Keratinocyte (primary cell): ENCODE data around the gene TBC1D20. TPM values are rescaled to one million over a fixed set of nuclear protein-coding genes. Genes with fewer than 3 reads are reported as not detected.

Source experiments
- DNase-seq: peaks from one replicate; pipeline ENCODE4 v3.0.0-alpha.2; 2011; ENCODE audit warnings: low read depth, missing footprints, low spot score
- FAIRE-seq: peaks from 2 replicates; lab custom pipeline; 2011; peaks lifted over from hg19 to GRCh38; lab: Jason Lieb, UNC
- H2AFZ ChIP-seq: 2 replicates; pipeline ENCODE4 v1.6.0; 2012; ENCODE audit warnings: low read length, control low read depth, inconsistent platforms; ENCODE audit not compliant: control insufficient read depth
- H3K27ac ChIP-seq: 2 replicates; pipeline ENCODE4 v1.5.1; 2011; ENCODE audit warnings: low read length; ENCODE audit not compliant: control insufficient read depth, insufficient read depth
- H3K27me3 ChIP-seq: 3 replicates; pipeline ENCODE4 v1.6.0; 2011; ENCODE audit warnings: low read length; ENCODE audit not compliant: control insufficient read depth, insufficient read depth; ENCODE audit errors: extremely low read depth
- H3K36me3 ChIP-seq, 2 experiments: 2 replicates in 1 of 2; 3 replicates in 1 of 2; pipeline ENCODE4 v1.5.1; 2011; ENCODE audit warnings: low read length in 2 of 2, mild to moderate bottlenecking in 1 of 2; ENCODE audit not compliant: control insufficient read depth in 2 of 2, insufficient read depth in 2 of 2; ENCODE audit errors: extremely low read depth in 1 of 2
- H3K4me1 ChIP-seq: 3 replicates; pipeline ENCODE4 v1.5.1; 2011; ENCODE audit warnings: low read length; ENCODE audit not compliant: control insufficient read depth, insufficient read depth; ENCODE audit errors: extremely low read depth
- H3K4me2 ChIP-seq: 3 replicates; pipeline ENCODE4 v1.6.0; 2011; ENCODE audit warnings: low read depth, low read length; ENCODE audit not compliant: control insufficient read depth, insufficient read depth; ENCODE audit errors: extremely low read depth
- H3K4me3 ChIP-seq, 3 experiments: fragments of 200-600 bp in 1 of 3; sonication (generic) in 1 of 3; 2 replicates in 2 of 3; 3 replicates in 1 of 3; pipeline ENCODE4 v1.5.1; 2011 to 2016; ENCODE audit warnings: low read length in 3 of 3, mild to moderate bottlenecking in 3 of 3, control low read depth in 2 of 3, inconsistent platforms in 1 of 3, low read depth in 1 of 3, mixed read lengths in 1 of 3, mixed run types in 1 of 3, moderate library complexity in 1 of 3; ENCODE audit not compliant: control insufficient read depth in 2 of 3, insufficient read depth in 2 of 3; ENCODE audit errors: extremely low read depth in 1 of 3
- H3K79me2 ChIP-seq: 2 replicates; pipeline ENCODE4 v1.6.0; 2012; ENCODE audit warnings: low read length; ENCODE audit not compliant: control insufficient read depth, insufficient read depth
- H3K9ac ChIP-seq: 3 replicates; pipeline ENCODE4 v1.6.0; 2011; ENCODE audit warnings: low read length; ENCODE audit not compliant: control insufficient read depth, insufficient read depth; ENCODE audit errors: extremely low read depth
- H3K9me1 ChIP-seq: 3 replicates; pipeline ENCODE4 v1.6.0; 2011; ENCODE audit warnings: low read length; ENCODE audit not compliant: control insufficient read depth, insufficient read depth; ENCODE audit errors: extremely low read depth
- H3K9me3 ChIP-seq: 2 replicates; pipeline ENCODE4 v1.5.1; 2012; ENCODE audit warnings: low read depth, low read length; ENCODE audit not compliant: control insufficient read depth
- H4K20me1 ChIP-seq: 3 replicates; pipeline ENCODE4 v1.6.0; 2011; ENCODE audit warnings: low read length; ENCODE audit not compliant: control insufficient read depth, insufficient read depth; ENCODE audit errors: extremely low read depth
- CTCF ChIP-seq, 3 experiments: IDR thresholded peaks in 1 of 3; conservative IDR thresholded peaks in 1 of 3; optimal IDR thresholded peaks in 1 of 3; 2 replicates in 2 of 3; 3 replicates in 1 of 3; pipeline versions ENCODE3 to v1.5.1; 2011; ENCODE audit warnings: low read length in 3 of 3, mild to moderate bottlenecking in 3 of 3, moderate library complexity in 2 of 3, control low read depth in 1 of 3, inconsistent platforms in 1 of 3; ENCODE audit not compliant: insufficient read depth in 2 of 3; ENCODE audit errors: extremely low read depth in 1 of 3
- EZH2 ChIP-seq: IDR thresholded peaks from one replicate; pipeline ENCODE4 v1.6.1; 2012; ENCODE audit warnings: inconsistent platforms, mild to moderate bottlenecking, low read length, moderate library complexity
- dilution Hi-C: fragments of 300-500 bp; cut with MboI; formaldehyde crosslinking; loops from one replicate; pipeline ENCODE4 v1.7.0; 2020; ENCODE audit warnings: low sequenced_read_pairs; ENCODE audit not compliant: extremely low pct_ligation_motif_present
- polyA plus RNA-seq, 5 experiments: library from polyadenylated mRNA; depleted of rRNA in 3 of 5; stranded (reverse) in 3 of 5; stranded (forward) in 1 of 5; unstranded in 1 of 5; fragments of >200 nt; gene quantifications; 1 replicate in 1 of 5; 2 replicates in 3 of 5; 3 replicates in 1 of 5; pipeline versions ENCODE4 v1.2.1 to v1.2.3, GENCODE V29; 2011 to 2012; ENCODE audit warnings: missing spikeins in 2 of 5, low read depth in 1 of 5, low replicate concordance in 1 of 5

Gene TBC1D20
- polyA plus RNA-seq, 1 donor (not counting 4 experiments of a cell fraction or from before 2014, with no cell fraction given): 24.5 TPM

DNA sequence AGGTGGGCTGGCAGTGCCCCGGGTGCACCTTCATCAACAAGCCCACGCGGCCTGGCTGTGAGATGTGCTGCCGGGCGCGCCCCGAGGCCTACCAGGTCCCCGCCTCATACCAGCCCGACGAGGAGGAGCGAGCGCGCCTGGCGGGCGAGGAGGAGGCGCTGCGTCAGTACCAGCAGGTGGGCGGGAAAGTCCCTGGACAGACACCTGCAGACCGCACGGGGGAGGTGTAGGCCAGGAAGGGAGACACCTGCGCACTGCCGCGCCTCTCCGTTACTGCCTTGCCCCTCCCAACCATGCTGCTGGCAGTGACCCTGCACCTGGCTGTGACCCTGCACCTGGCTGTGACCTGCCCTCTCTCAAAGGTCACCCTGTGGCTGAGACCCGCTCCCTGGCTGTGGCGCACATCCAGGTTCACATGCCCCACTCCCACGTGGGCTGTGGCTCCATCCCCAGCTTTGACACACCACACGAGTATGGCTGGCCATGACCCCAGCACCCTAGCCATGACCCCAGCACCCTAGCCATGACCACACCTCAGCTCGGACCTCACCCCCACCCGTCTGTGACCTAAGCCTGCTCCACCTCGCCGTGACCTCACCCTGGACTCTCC lies 42.7 kb downstream of the TBC1D20 start:
- DNase-seq (no peak), FAIRE-seq (no peak)
- Histone ChIP-seq H3K27me3 (no peaks in the 10 kb centered on the region), H4K20me1 (peaks cover 7% of the 10 kb centered on the region), H3K9me1 (no peaks in the 10 kb centered on the region), H3K4me1 (no peaks in the 10 kb centered on the region), H2AFZ (no peak overlapping the region), H3K27ac (peak overlapping the region; percentile 20), H3K4me2 (no peak overlapping the region), H3K9me3 (no peaks in the 10 kb centered on the region), H3K79me2 (peaks cover 2% of the 10 kb centered on the region), H3K9ac (peak overlapping the region; percentile 37), H3K4me3 (no peak overlapping the region), H3K36me3 (peaks cover 41 to 50% of the 10 kb centered on the region in 2 experiments)
- dilution Hi-C loops: no loop called here
- TF ChIP-seq CTCF (optimal IDR thresholded peaks at IDR 0.05 in 1 of 3, IDR thresholded peaks at IDR 0.05 in 1 of 3, conservative IDR thresholded peaks at IDR 0.05 in 1 of 3; ENCODE audit: extremely low read depth in 1 of 3, insufficient read depth in 2 of 3, low read length in 3 of 3): peak in 2 of 3 experiments; percentile 56 to 60
- TF ChIP-seq EZH2: no peak

- H3K79me2 ChIP-seq: peaks cover 6% of the 10 kb centered on the region
- H3K4me3 ChIP-seq: no peak overlapping the region
- H3K4me1 ChIP-seq: no peaks in the 10 kb centered on the region
- no peak for TF ChIP-seq EZH2
- TF ChIP-seq CTCF (optimal IDR thresholded peaks at IDR 0.05 in 1 of 3, IDR thresholded peaks at IDR 0.05 in 1 of 3, conservative IDR thresholded peaks at IDR 0.05 in 1 of 3; ENCODE audit: extremely low read depth in 1 of 3, insufficient read depth in 2 of 3, low read length in 3 of 3): no peak
- no peak for FAIRE-seq
- dilution Hi-C loops: no loop called here
- H3K4me2 ChIP-seq: no peak overlapping the region
- no peak overlapping the region for H2AFZ ChIP-seq
- H3K9ac ChIP-seq: no peak overlapping the region
- no peaks in the 10 kb centered on the region for H3K27me3 ChIP-seq
- H3K9me3 ChIP-seq: no peaks in the 10 kb centered on the region
- peak overlapping the region; percentile 20 for H3K27ac ChIP-seq
- peaks cover 38 to 42% of the 10 kb centered on the region in 2 experiments for H3K36me3 ChIP-seq
- H4K20me1 ChIP-seq: peaks cover 10% of the 10 kb centered on the region
- no peaks in the 10 kb centered on the region for H3K9me1 ChIP-seq
- no peak for DNase-seq
Observed at GRCh38 chr20:418858-419365, 43.4 kb downstream of the TBC1D20 start.
